Testis (tissue), 3 donors: ENCODE results near the gene CD244. TPM values are rescaled to one million over a fixed set of nuclear protein-coding genes. Genes with fewer than 3 reads are reported as not detected.

ENCODE experiments used
- DNase-seq: peaks from one replicate; pipeline ENCODE4 v3.0.0-alpha.2; 2019
- H3K27ac ChIP-seq, 2 donors: fragments of 200-600 bp; sonication (generic); one replicate each; pipeline ENCODE4 v1.5.1; 2019
- H3K27me3 ChIP-seq: fragments of 200-600 bp; sonication (generic); one replicate; pipeline ENCODE4 v1.5.1; 2019
- H3K36me3 ChIP-seq: fragments of 200-600 bp; sonication (generic); one replicate; pipeline ENCODE4 v1.5.1; 2017; ENCODE audit warnings: low read depth; ENCODE audit errors: missing control alignments
- H3K4me1 ChIP-seq: fragments of 200-600 bp; sonication (generic); one replicate; pipeline ENCODE4 v1.5.1; 2019
- H3K4me3 ChIP-seq, 2 donors: fragments of 200-600 bp; sonication (generic); one replicate each; pipeline ENCODE4 v1.5.1; 2017 to 2019
- H3K9me3 ChIP-seq: fragments of 200-600 bp; sonication (generic); one replicate; pipeline ENCODE4 v1.5.1; 2017
- CTCF ChIP-seq, 3 experiments: fragments of 450-650 bp in 2 of 3; fragments of 200-600 bp in 1 of 3; sonication (generic) in 1 of 3; IDR thresholded peaks; one replicate each; pipeline ENCODE4 v1.5.1; 2016 to 2019; ENCODE audit warnings: antibody characterized with exemption in 3 of 3, mild to moderate bottlenecking in 2 of 3, moderate library complexity in 1 of 3
- POLR2A ChIP-seq: fragments of 450-650 bp; IDR thresholded peaks from one replicate; pipeline ENCODE4 v1.6.1; 2017; ENCODE audit warnings: antibody characterized with exemption, mild to moderate bottlenecking, moderate library complexity
- WGBS, 2 donors: methylation state at CpG; one replicate each; pipeline ENCODE4 v1.1.5; 2018; 5-methylcytosine and 5-hydroxymethylcytosine counted together
- intact Hi-C: fragments of 100-400 bp; cut with DNase I; formaldehyde crosslinking; loops from one replicate; pipeline ENCODE4 v1.15.1; 2023; ENCODE audit warnings: low total_unique reads
- polyA plus RNA-seq: library from polyadenylated mRNA; stranded (reverse); fragments of 350-450 nt; fragmentation: Illumina TruSeq; extraction: RNeasy Lipid Tissue Mini Kit (QIAGEN cat#74804); gene quantifications from one replicate; pipeline ENCODE4 v1.2.3, GENCODE V29; 2014; ENCODE audit warnings: low read depth, low replicate concordance; ENCODE audit not compliant: insufficient read depth
- total RNA-seq, 2 donors: library from RNA; depleted of rRNA; stranded (reverse); fragments of >200 nt; gene quantifications; one replicate each; pipeline ENCODE4 v1.2.3, GENCODE V29; 2016

CD244 gene
- total and polyA plus RNA-seq, 3 donors from 2014 or later: 1.4 to 2.4 (median 2.3) TPM

- no peaks in the 10 kb centered on the region for H3K36me3 ChIP-seq
- no peaks in the 10 kb centered on the region for H3K9me3 ChIP-seq
- H3K4me3 ChIP-seq: no peak overlapping the region
- intact Hi-C loops: no loop called here
- no peak for DNase-seq
- no peaks in the 10 kb centered on the region for H3K27me3 ChIP-seq
- TF ChIP-seq CTCF (IDR thresholded peaks at IDR 0.05): no peak
- no peak overlapping the region for H3K27ac ChIP-seq
- no peaks in the 10 kb centered on the region for H3K4me1 ChIP-seq
- WGBS, 2 donors: 63 to 79% methylated on average over 43 of the region's 43 CpGs
These were observed 60.7 kb downstream of the CD244 start for GRCh38 chr1:160801836-160802580.

- 51 to 65% methylated on average over 4 of the region's 4 CpGs for WGBS, 2 donors
- Histone ChIP-seq H3K4me1 (no peaks in the 10 kb centered on the region), H3K36me3 (no peaks in the 10 kb centered on the region), H3K27me3 (no peaks in the 10 kb centered on the region), H3K9me3 (no peaks in the 10 kb centered on the region), H3K27ac (no peak overlapping the region), H3K4me3 (no peak overlapping the region)
- DNase-seq: no peak
- no peak for TF ChIP-seq CTCF (IDR thresholded peaks at IDR 0.05)
- no peak for TF ChIP-seq POLR2A
- intact Hi-C loops: no loop called here
These were observed 61.9 kb downstream of the CD244 start for GRCh38 chr1:160800645-160801408.

GRCh38 chr1:160800142-160800541 lies 62.5 kb downstream of the CD244 start:
- 96 to 97% methylated on average over 1 of the region's 1 CpG for WGBS, 2 donors
- intact Hi-C loops: no loop called here
- TF ChIP-seq CTCF (IDR thresholded peaks at IDR 0.05): no peak
- no peak for TF ChIP-seq POLR2A
- H3K27ac ChIP-seq: no peak overlapping the region
- H3K4me3 ChIP-seq: no peak overlapping the region
- DNase-seq: no peak
- no peaks in the 10 kb centered on the region for H3K4me1 ChIP-seq
- no peaks in the 10 kb centered on the region for H3K9me3 ChIP-seq
- no peaks in the 10 kb centered on the region for H3K36me3 ChIP-seq
- H3K27me3 ChIP-seq: no peaks in the 10 kb centered on the region

- no peak for DNase-seq
- 86 to 93% methylated on average over 5 of the region's 5 CpGs for WGBS, 2 donors
- no peaks in the 10 kb centered on the region for H3K4me1 ChIP-seq
- no peaks in the 10 kb centered on the region for H3K36me3 ChIP-seq
- no peaks in the 10 kb centered on the region for H3K27me3 ChIP-seq
- no peak for TF ChIP-seq CTCF (IDR thresholded peaks at IDR 0.05)
- no peak for TF ChIP-seq POLR2A
- intact Hi-C loops: no loop called here
- no peaks in the 10 kb centered on the region for H3K9me3 ChIP-seq
- H3K4me3 ChIP-seq: no peak overlapping the region
- H3K27ac ChIP-seq: no peak overlapping the region
These were observed 63.0 kb downstream of the CD244 start for GRCh38 chr1:160799641-160800040.
